Measurements from ENCODE around the gene KPNA6.
"Not testable (repeated sequence)": the region's sequence is repeated elsewhere in the genome, so short reads cannot be mapped to it uniquely, and the experiment has no call there.

KPNA6 gene

DNA sequence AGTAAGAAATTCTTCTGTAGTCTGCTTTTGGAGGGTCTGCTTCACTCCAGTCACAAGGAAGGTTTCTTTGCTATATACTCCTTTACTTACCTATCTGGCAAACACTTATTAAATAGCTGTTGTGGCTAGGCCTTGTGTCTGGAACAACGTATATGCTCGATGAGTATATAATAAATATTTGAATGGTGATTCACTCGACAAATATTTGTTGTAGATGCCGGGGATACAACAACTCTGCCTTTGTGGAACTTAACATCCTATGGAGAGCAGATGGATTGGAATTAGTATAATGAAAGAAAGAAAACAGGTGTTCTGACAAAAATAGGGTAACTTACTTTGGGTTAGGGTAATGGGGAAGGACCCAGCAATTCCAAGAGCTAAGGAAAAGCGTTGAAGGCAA is 31.1 kb downstream of the KPNA6 start:
- Histone ChIP-seq H3K79me2 (ENCODE audit: low read length) (peaks cover 93% of the 10 kb centered on the region), H3K4me3 (ENCODE audit: low read length) (no peak overlapping the region), H3K4me2 (ENCODE audit: low read depth, low read length) (no peak overlapping the region), H3K9me2 (replicated peaks; ENCODE audit: insufficient read depth, low read length) (no peaks in the 10 kb centered on the region), H3K27me3 (replicated peaks; ENCODE audit: insufficient read depth, low read length) (no peaks in the 10 kb centered on the region), H3K36me3 (replicated peaks; ENCODE audit: insufficient read depth, low read length) (no peaks in the 10 kb centered on the region), H3K9me3 (replicated peaks; ENCODE audit: insufficient read depth, low read length) (no peaks in the 10 kb centered on the region), H2AFZ (ENCODE audit: low read length) (no peak overlapping the region), H3K27ac (ENCODE audit: low read length) (no peak overlapping the region), H3K9ac (ENCODE audit: low read length) (no peak overlapping the region), H4K20me1 (ENCODE audit: insufficient read depth, low read length) (peaks cover 4% of the 10 kb centered on the region; the same call in 1 of the 2 replicates), H3K4me1 (ENCODE audit: low read length) (no peaks in the 10 kb centered on the region), H3F3A (ENCODE audit: insufficient read depth, low read length) (no peaks in the 10 kb centered on the region)
- TF ChIP-seq EZH2 (optimal IDR thresholded peaks at IDR 0.05; ENCODE audit: low read depth, low read length), result no peak
- no peak for TF ChIP-seq CTCF (IDR thresholded peaks at IDR 0.05; ENCODE audit: low read length)
- no peak for TF ChIP-seq EZH2phosphoT487 (IDR thresholded peaks at IDR 0.05; ENCODE audit: low read length)
- DNase-seq, result no peak

GRCh38 chr1:32142446-32143301 is 34.8 kb downstream of the KPNA6 start:
- no peak overlapping the region for H3K4me3 ChIP-seq (ENCODE audit: low read length)
- no peak overlapping the region for H3K9ac ChIP-seq (ENCODE audit: low read length)
- no peaks in the 10 kb centered on the region for H3K9me3 ChIP-seq (replicated peaks; ENCODE audit: insufficient read depth, low read length)
- H3F3A ChIP-seq (ENCODE audit: insufficient read depth, low read length), result no peaks in the 10 kb centered on the region
- peaks cover 7% of the 10 kb centered on the region; the same call in 1 of the 2 replicates for H4K20me1 ChIP-seq (ENCODE audit: insufficient read depth, low read length)
- no peaks in the 10 kb centered on the region for H3K27me3 ChIP-seq (replicated peaks; ENCODE audit: insufficient read depth, low read length)
- peaks cover 93% of the 10 kb centered on the region for H3K79me2 ChIP-seq (ENCODE audit: low read length)
- H3K27ac ChIP-seq (ENCODE audit: low read length), result no peak overlapping the region
- no peaks in the 10 kb centered on the region for H3K9me2 ChIP-seq (replicated peaks; ENCODE audit: insufficient read depth, low read length)
- no peak overlapping the region for H2AFZ ChIP-seq (ENCODE audit: low read length)
- no peak overlapping the region for H3K4me2 ChIP-seq (ENCODE audit: low read depth, low read length)
- H3K36me3 ChIP-seq (replicated peaks; ENCODE audit: insufficient read depth, low read length), result no peaks in the 10 kb centered on the region
- no peak for DNase-seq
- H3K4me1 ChIP-seq (ENCODE audit: low read length), result no peaks in the 10 kb centered on the region
- TF ChIP-seq EZH2 (optimal IDR thresholded peaks at IDR 0.05; ENCODE audit: low read depth, low read length), result no peak

DNA sequence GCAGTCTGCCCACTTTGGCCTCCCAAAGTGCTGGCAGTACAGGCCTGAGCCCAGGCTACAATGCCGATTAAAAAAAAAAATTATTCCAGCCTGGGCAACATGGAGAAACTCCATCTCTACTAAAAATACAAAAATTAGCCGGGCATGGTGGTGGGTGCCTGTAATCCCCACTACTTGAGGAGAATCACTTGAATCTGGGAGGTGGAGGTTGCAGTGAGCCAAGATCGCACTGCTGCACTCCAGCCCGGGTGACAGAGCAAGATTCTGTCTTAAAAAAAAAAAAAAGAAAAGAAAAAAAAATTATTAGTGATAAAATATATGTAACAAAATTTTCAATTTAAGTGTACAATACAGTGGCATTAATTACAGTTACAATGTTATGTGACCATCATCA is 35.4 kb downstream of the KPNA6 start:
- not testable (repeated sequence) for H4K20me1 ChIP-seq (ENCODE audit: insufficient read depth, low read length); H3K4me1 ChIP-seq (ENCODE audit: low read length); H3K9ac ChIP-seq (ENCODE audit: low read length); H3K9me3 ChIP-seq (replicated peaks; ENCODE audit: insufficient read depth, low read length); DNase-seq; H3K4me3 ChIP-seq (ENCODE audit: low read length); H3K36me3 ChIP-seq (replicated peaks; ENCODE audit: insufficient read depth, low read length); H3K27ac ChIP-seq (ENCODE audit: low read length); H2AFZ ChIP-seq (ENCODE audit: low read length); H3F3A ChIP-seq (ENCODE audit: insufficient read depth, low read length); H3K9me2 ChIP-seq (replicated peaks; ENCODE audit: insufficient read depth, low read length); H3K27me3 ChIP-seq (replicated peaks; ENCODE audit: insufficient read depth, low read length); H3K4me2 ChIP-seq (ENCODE audit: low read depth, low read length)
- H3K79me2 ChIP-seq (ENCODE audit: low read length), result peaks cover 95% of the 10 kb centered on the region

GRCh38 chr1:32144033-32144432 is 36.2 kb downstream of the KPNA6 start:
- Histone ChIP-seq H3K27ac (ENCODE audit: low read length) (no peak overlapping the region), H3K9ac (ENCODE audit: low read length) (no peak overlapping the region), H3K4me3 (ENCODE audit: low read length) (no peak overlapping the region), H3K79me2 (ENCODE audit: low read length) (peaks cover 95% of the 10 kb centered on the region), H4K20me1 (ENCODE audit: insufficient read depth, low read length) (peaks cover 7% of the 10 kb centered on the region; the same call in 1 of the 2 replicates), H2AFZ (ENCODE audit: low read length) (no peak overlapping the region), H3K4me2 (ENCODE audit: low read depth, low read length) (no peak overlapping the region), H3K4me1 (ENCODE audit: low read length) (no peaks in the 10 kb centered on the region), H3K36me3 (replicated peaks; ENCODE audit: insufficient read depth, low read length) (0 out of 2 replicates have a peak, but pooled peaks cover 2% of the 10 kb centered on the region), H3K9me3 (replicated peaks; ENCODE audit: insufficient read depth, low read length) (no peaks in the 10 kb centered on the region), H3K9me2 (replicated peaks; ENCODE audit: insufficient read depth, low read length) (no peaks in the 10 kb centered on the region), H3F3A (ENCODE audit: insufficient read depth, low read length) (no peaks in the 10 kb centered on the region), H3K27me3 (replicated peaks; ENCODE audit: insufficient read depth, low read length) (no peaks in the 10 kb centered on the region)
- no peak for DNase-seq
- TF ChIP-seq EZH2 (optimal IDR thresholded peaks at IDR 0.05; ENCODE audit: low read depth, low read length) (no peak), CTCF (IDR thresholded peaks at IDR 0.05; ENCODE audit: low read length) (no peak), EZH2phosphoT487 (IDR thresholded peaks at IDR 0.05; ENCODE audit: low read length) (no peak)

- H3K27me3 ChIP-seq (replicated peaks; ENCODE audit: insufficient read depth, low read length); H4K20me1 ChIP-seq (ENCODE audit: insufficient read depth, low read length); H3K9ac ChIP-seq (ENCODE audit: low read length); H3K4me3 ChIP-seq (ENCODE audit: low read length); H2AFZ ChIP-seq (ENCODE audit: low read length); H3K9me3 ChIP-seq (replicated peaks; ENCODE audit: insufficient read depth, low read length); H3K9me2 ChIP-seq (replicated peaks; ENCODE audit: insufficient read depth, low read length); H3K36me3 ChIP-seq (replicated peaks; ENCODE audit: insufficient read depth, low read length); H3K27ac ChIP-seq (ENCODE audit: low read length); H3F3A ChIP-seq (ENCODE audit: insufficient read depth, low read length); H3K4me2 ChIP-seq (ENCODE audit: low read depth, low read length); DNase-seq; H3K4me1 ChIP-seq (ENCODE audit: low read length): not testable (repeated sequence)
- H3K79me2 ChIP-seq (ENCODE audit: low read length), result peaks cover 91% of the 10 kb centered on the region
Measured at GRCh38 chr1:32147799-32148198, 39.9 kb downstream of the KPNA6 start.
